Islet of Langerhans (tissue), 1 donor: Measurements from ENCODE around the gene CELF2.

Source experiments
- FAIRE-seq: peaks from one replicate; lab custom pipeline; 2011; peaks lifted over from hg19 to GRCh38; lab: Jason Lieb, UNC

Gene CELF2

DNA sequence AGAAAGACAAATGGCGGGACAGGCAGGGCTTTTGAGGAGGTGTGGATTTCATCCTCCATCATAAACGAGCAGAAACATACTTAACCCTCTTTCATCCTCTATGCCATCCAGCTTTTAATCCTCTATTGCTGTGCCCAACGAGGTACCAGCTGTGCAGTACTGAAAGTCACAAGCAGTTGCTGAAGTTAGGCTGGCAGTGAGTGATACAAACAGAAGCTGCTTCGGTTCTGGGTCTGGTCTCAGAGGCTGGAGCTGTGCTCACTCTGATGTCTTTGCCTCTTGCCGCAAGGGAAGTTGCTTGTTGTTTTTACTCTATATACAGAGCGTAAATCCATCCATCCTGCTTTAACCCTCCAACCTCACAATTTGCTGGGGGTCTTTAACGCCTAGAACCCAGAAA, 235.2 kb downstream of the CELF2 start:
- no peak for FAIRE-seq

DNA sequence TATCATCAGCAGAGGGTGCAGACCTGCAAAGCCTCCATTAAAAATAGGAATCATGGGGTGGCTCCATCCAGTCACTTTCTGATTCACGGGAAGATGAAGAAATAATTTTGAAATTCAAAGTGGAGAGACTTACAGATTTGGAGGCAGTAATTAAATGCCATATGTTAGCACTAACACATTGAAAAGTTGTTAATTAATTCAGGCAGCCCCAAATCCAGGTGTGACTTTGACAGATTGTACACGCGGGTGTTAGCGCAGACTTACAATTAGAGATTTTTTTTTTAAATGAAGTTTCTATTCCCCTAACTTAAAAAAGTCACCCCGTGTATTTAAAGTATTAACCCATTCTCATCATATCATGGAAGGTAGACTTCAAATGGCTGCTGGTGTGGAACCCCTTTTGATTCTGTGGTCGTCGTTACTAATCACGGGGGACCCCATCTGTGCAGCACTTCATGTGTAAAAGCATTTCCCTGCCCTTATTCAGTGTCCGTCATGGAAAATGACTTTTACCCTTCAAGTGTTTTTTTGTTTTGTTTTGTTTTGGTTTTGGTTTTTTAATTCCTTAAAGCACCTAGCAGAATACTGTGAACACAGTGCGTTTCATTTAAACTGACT, 235.8 kb downstream of the CELF2 start:
- FAIRE-seq, result no peak

DNA sequence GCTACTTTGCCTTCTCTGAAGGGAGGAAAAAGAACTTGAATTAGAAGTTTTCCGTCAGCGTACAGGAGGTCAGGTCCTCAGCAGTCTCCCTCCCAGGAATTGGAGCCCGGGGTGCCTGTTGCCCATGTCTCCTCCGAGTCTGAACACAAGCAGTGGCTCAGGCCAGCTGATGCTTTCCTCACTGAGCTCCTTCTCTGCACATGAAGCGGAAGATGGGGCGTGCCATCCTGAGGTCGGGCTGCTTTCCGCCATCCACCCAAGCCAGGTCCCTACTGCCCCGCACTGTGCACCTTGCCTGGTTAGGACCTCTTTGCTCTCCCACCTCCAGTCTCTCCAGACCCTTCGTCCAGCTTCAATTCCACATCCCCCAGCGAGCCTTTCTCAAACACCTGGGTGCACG, 237.5 kb downstream of the CELF2 start:
- no peak for FAIRE-seq

DNA sequence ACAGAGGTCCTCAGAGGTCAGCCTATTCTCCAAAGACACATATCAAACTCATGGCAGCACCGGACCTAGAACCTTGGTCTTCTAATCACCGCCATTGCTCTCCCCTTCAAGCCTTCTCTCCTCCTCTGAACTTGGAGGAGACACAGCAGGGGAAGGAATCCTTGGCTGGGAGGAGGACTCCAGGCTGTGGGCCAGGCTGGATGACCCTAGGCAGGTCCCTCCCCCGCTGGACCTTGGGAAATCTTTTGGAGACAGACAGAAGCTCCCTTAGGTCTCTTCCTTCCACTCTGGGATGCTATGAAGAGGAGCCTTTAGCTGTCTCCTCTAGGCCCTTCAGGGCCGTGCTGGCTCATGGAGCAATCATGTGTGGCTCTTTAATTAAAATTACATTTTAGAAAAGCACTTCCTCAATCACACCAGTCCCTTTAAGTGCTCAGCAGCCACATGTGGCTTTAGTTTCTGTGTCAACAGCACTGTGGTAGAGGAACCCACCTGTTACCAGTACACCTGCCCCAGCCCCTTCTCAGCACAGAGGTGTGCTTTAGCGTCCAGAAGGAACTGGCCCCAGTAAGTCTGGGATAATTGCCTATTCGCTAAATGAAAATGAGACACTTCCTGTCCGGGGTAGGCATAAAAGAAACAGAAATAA, 238.2 kb downstream of the CELF2 start:
- no peak for FAIRE-seq

DNA sequence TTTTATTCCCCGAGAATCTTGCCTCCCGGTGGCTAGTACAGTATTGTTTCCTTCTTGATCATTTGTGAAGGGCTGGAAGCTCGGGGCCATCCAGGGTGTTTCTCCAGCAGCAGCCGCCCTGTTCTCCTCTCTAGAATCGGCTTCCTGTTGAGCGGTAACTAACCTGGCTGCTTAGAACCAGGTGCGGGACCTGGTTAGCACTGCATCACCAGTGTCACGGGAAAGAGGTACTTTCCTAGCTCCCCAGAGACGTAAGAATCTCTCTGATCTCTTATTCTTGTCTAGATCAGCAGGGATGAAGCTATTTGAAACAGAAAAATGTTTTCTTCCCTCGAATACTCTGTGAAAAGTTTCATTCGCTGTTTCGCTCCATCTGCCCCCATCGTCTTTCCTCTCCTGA, 239.2 kb downstream of the CELF2 start:
- no peak for FAIRE-seq

DNA sequence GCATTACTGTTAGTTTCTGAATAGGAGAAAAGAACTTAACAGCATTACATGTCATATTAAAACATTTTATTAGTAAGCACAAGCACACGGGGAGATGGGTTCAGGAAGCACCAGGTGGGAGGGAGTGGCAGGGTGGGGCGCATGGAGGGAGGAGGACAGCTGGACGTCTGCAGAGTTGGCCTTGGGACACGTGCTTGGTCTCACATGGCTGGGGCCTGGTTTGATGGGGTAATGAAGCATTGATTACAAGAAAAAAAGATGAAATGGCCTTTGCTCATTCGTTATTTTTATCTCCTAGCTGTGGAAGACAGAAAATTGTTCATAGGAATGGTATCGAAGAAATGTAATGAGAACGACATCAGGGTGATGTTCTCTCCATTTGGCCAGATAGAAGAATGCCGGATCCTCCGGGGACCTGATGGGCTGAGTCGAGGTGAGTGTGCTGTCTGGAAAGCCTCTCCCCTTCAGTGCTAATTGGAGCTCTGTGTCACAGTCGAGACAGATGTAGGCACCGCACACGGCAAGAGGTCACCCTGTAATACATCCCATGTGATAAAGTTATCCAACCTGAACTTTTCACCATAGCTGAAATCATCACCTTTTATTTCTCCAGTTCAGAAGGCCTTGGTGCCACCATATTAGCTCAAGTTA, 239.9 kb downstream of the CELF2 start:
- no peak for FAIRE-seq

DNA sequence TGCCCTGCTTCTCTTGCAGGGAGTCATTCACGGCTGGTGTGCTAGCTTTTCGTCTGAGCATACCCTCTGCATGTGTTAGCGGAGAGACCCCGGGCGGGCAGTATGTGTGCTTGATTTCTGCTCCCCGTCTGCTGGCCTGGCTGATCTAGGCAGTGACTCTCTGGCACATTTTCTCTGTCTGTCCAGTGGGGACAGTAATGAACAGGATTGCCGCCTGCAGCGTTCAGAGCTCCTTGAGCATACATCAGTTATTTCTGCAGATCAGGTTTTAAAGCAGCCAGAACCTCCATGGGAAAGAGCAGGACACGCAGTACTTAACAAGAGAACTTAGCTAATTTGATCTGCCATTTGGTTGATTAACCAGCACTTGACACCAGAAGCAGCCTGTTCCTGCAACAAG, 242.5 kb downstream of the CELF2 start:
- FAIRE-seq, result no peak

DNA sequence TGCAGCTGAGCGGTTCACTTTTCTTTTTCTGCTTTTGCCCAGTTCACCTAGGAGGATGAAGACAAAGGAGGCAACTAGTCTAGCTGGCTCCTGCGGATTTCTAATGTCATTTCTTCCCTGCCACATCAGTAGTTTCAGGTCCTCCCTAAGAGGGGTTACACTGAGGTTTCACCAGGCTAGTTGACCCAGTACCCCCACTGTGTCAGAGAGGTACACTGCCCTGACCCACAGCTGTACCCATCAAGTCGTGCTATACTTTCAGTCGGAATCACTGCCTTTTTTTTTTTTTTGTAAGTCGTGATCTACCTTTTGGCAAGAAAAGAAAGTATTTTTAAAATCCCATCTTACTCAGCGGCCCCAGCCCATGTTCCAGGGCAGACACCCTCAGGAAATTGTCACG, 243.5 kb downstream of the CELF2 start:
- FAIRE-seq, result no peak

DNA sequence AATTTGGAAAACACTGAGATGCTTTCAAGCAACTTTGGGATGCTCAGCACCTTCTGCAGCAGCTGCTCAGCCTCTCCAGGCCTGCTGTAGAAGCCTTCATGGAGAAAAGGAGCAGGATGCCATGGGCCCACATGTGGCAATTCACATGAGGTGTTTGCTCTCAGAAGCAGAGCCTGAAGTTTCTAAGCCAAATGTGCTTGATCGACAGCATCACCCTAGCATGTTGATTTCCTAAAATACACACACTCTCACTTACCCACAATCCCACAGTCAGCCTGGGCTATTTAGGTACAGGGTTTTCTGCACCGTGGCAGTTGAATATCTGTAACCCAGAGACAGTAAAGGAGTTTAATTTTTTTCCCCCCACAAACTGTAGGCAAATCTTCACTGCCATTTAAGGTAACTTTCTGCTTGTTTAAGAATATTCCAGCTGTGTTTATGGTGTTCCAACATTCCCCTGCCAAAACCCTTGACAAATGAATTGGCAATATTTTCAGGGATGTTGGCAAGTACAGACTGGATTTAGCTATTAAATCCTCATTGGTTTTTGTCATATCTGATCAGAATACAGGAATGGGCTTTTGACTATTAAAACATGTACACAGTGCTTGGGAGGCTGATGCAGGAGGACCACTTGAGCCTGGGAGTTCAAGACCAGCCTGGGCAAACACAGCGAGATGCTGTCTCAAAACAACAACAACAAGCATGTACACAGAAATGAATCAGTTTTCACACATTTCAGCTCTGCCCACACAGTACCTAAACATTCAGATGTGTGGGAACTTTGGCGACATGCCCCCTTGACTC, 244.2 kb downstream of the CELF2 start:
- no peak for FAIRE-seq

DNA sequence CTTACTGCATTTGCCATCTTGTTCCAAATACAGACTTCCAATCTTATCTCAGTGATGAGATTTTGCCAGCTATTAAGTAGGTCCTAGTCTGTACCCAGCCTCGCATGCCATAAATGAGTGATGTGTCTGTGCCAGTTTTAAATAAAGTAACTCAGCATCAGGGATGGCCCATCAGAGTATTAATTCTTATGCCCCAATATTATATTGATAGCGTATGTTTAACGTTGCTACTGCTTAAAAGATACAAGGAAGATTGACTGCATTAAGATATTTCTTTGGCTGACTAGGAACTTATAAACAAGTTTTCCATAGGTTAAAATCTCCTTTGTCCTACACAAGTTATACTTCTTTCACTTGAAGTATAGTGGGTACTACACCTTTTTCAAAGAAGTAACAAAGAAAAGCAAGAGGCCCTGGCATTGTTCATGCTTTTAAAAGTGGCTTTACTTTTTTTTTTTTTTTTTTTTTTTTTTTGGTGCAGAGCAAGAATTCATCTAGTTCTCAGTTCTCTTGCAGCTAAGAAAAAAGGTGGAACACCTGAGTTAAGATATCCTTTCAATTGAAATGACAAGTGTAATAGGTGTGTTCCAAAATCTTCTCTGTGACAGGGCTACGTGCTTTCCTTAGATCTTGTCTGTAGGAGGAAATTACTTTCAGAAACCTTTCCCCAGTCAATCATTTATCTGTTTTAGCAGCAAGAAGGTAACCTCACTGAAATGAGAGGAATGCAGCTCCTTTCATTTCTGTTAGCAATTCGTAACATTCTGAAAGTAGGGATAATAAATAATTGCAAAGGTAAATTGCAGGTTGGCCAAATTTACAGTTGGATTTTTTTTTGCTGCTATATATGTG, 245.0 kb downstream of the CELF2 start:
- FAIRE-seq, result no peak

DNA sequence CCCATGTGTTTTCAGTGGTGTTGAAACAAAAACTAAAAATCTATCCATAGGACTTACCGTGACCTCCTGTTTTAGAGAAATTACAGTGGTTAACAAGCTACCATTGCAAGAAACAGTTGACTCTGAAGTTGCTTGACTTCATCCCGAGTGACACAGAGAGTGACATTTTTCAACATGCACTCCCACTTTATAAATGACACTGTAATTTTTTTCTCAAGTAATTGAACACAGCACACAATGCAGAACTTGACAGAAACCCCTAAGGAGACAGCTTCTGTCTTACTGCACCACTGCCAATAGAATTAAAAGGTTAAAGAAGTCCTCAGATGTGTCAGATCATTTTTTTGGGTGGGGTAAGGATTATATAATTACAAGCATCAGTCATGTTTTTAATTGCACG, 246.1 kb downstream of the CELF2 start:
- FAIRE-seq, result no peak

DNA sequence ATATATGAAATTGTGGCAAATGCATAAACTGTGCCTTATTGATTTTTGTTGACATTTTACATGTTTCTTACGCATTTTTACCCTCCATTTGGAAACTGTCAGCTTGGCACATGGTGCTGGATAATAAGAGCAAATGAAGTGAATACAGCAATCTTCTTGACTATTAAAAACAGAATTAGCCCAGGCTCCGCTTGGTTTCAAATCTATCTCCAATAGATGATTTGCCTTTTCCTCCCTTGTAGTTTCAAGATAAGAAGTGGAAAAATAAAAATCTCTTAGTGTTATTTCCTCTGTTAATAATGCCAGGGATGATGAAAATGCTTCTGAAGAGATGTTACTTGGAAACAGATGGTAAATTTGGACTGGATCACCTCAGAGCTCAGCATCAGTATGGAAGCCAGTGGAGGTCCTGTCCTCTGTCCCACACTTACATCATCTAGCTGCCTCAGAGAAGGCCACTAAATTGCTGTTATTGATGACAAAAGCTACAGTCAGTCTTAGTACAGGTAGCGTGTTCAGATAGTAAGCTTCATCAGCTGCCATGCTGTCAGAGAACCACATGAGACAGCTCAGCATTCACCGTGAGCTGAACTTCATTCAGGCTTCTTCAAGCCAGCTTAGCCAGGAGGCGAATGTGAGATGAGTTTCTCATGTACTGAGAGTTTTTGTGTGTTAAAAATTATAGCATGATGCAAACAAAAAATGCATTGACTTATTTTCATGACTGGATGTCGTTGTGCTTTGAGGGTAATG, 246.8 kb downstream of the CELF2 start:
- no peak for FAIRE-seq

DNA sequence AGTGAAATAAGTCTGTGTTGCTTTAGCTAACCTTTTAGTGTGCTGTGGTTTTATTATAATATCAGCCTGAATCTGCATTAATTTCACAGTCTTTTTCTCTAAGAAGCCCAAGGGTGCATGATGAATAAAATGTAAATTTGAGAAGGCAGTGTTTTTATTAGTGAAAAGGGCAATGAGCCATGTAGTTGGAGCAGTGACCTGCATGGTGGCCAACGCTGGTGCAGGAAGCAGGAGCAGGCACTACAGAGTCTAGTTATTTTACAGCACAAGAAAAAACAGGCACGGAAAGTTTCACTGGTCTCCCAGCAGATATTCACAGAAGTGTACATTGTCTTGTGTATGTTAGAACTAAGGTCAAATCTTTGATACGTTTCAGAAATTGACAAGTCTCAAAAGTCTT, 247.8 kb downstream of the CELF2 start:
- FAIRE-seq, result no peak

DNA sequence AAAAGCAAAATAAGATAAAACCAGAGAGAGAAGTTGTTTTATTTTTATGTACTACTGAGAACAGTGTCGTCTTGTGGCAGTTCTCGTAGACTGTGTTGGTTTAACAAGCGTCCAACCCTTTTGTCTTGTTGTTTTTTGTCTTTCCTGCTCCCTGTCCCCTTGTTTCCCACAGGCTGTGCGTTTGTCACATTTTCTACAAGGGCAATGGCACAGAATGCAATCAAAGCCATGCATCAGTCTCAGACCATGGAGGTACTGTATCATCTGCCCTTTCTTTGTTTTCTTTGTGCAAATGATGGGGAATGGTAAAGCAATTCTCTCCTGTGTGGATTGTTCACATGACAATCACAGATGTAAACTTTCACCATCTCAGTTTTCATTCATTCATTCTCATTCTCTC, 248.8 kb downstream of the CELF2 start:
- FAIRE-seq, result no peak

DNA sequence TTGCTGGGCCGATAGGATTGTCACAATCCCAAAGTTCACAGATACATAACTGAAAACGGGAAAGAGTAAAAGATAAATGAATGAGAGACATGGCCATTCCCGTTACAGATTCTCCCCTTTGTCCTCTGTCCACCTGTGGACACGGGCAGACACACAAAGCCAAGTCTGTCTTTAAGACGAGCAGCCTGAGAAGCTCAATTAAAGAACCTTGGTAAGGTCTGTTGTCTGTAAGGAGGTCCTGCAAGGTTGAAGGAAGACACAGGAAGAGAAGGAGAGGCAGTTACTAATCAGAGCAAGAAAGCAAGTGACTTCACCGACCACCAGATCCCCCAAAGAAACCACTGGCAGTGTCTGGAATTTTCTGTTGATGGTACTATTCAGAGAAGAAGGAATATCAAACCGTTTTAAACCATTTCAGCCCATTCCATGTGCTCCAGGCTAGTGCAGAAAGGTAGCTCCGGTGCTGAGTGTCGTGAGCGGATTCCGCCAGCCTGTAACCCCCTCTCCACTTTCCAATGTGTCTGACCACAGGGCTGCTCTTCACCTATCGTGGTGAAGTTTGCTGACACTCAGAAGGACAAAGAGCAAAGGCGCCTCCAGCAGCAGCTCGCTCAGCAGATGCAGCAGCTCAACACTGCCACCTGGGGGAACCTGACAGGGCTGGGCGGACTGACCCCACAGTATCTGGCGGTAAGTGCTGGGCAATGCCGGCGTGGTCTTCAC, 252.6 kb downstream of the CELF2 start:
- FAIRE-seq, result no peak

DNA sequence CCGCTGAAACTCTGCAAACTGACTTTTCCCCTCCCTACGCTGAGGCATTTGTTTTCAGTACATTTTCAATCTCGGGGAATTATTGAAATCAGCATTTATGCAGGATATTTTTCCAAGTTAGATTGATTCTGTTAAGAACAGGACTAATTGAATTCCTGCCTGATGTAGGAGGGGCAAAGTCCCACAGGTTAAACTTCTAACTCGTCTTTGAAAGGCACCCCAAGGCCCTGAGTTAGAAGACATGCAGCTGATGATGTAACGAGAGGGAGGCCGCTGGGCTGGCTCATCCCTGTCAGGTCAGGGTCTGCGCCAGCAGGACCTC, 253.1 kb downstream of the CELF2 start:
- no peak for FAIRE-seq

DNA sequence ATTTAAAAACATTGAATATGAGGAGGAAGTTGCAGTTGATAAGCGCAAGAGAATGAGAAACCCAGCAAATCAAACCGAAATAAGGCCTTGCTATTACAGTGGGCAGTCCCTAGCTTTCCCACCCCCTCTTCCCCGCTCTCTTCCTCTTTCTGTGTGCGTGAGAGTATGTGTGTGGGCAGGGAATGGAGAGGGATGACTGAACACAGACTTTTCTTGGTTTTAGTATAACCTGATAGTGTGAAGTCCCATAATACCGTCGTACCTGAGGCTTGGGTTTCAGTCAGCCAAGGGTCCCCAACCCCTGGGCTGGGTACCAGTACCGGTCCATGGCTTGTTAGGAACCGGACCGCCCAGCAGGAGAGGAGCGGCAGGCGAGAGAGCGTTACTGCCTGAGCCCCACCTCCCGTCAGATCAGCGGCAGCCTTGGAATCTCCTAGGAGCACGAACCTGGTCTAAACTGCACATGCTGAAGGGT, 255.3 kb downstream of the CELF2 start:
- no peak for FAIRE-seq

DNA sequence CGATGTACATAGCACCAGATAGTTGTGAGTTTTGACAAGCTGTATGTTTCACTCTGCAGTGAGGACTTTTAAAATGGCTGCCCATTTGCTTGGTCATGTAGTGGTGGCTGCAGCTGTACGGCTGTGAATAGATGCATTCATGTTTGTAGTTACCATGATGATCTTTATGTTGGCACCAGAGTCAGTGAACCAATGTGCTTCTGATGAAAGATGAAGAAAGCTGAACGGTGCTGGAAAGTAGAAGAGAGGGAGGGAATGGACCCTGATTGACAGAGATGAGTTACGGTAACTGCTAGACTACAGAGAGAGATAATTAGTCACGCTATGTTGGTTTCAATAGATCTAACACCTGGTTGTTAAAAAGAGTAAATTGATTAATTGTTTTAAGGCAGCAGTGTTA, 256.8 kb downstream of the CELF2 start:
- no peak for FAIRE-seq

DNA sequence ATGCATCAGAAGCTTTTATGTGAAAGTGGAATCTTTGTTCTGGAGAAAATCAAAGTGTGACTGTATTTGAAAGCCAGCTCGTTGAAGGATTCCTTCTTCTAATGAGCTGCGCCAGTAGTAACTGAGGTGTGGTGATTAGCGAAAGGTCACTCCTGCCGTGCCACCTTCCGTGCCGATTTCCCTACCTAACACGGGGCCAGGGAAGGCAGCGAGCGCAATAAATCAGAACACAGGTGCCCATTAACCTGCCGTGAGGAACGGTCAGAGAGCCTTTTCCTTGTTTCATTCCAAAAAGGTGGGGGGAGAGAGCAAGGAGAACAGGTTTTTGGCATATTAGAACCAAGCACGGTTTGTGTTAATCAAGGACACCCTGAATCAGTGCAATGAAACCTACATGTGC, 258.0 kb downstream of the CELF2 start:
- FAIRE-seq, result no peak

DNA sequence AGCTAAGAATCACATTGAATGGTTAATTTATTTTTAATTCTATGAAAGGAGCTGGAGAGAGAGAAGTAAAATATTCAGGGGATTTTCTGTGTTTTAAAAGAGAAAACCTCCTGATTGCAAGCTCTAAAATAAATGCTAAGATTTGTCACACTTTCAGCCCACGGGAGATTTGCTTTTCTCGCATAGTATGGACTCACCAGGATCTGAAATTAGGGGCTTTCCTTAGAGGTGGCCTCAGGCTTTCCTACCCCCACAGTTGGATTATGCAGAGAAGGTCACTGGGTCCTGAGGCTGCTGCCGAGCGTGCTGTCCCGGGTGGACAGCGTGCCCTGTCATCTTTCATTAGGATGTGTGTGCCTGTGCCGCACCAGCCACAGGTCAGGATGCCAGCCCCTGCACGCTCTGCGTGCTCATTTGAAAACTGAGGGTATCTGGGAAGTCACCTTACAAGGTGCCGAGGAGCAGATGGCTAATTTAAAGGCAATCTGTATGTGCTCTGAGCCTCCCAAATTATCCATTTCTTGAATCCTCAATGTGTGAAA, 258.8 kb downstream of the CELF2 start:
- FAIRE-seq, result no peak

DNA sequence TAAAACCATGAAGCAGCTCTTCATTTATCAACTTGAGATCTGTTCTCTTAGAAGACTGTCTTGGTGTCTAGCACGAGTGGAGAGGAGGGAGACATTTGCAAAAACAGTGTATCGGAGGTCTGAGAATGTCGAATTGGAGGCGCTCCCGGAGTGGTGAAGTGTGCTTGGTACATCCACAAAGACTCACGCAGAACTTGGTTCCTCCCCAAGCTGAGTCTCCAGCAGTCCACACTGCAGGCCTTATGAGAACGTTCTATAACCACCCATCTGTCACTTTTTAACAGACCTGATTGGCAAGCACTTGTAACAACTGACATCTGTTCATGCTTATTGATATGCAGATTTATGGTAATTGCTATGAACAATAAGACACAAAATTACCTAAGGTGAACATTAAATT, 261.6 kb downstream of the CELF2 start:
- no peak for FAIRE-seq
